Fibroblast of lung (primary cell): Measurements from ENCODE around the gene CDH5. TPM values are rescaled to one million over a fixed set of nuclear protein-coding genes. Genes with fewer than 3 reads are reported as not detected.

Source experiments
- DNase-seq, 2 donors: peaks; one replicate each; pipeline versions ENCODE4 v3.0.0 to v3.0.0-alpha.2; 2010; ENCODE audit warnings: low read depth in 2 of 2
- H2AFZ ChIP-seq: 2 replicates; pipeline ENCODE4 v1.5.1; 2012; ENCODE audit warnings: low read length, control low read depth, inconsistent platforms
- H3K27ac ChIP-seq: 2 replicates; pipeline ENCODE4 v1.5.1; 2011; ENCODE audit warnings: low read length, control low read depth; ENCODE audit not compliant: insufficient read depth
- H3K27me3 ChIP-seq: 2 replicates; pipeline ENCODE4 v1.5.1; 2011; ENCODE audit warnings: mild to moderate bottlenecking, low read length; ENCODE audit not compliant: control insufficient read depth, insufficient read depth
- H3K36me3 ChIP-seq: 2 replicates; pipeline ENCODE4 v1.5.1; 2011; ENCODE audit warnings: low read length; ENCODE audit not compliant: control insufficient read depth, insufficient read depth
- H3K4me1 ChIP-seq: 2 replicates; pipeline ENCODE4 v1.5.1; 2011; ENCODE audit warnings: low read length; ENCODE audit not compliant: control insufficient read depth, insufficient read depth; ENCODE audit errors: extremely low read depth
- H3K4me2 ChIP-seq: 2 replicates; pipeline ENCODE4 v1.5.1; 2011; ENCODE audit warnings: low read length, control low read depth; ENCODE audit not compliant: insufficient read depth; ENCODE audit errors: extremely low read depth
- H3K4me3 ChIP-seq, 4 experiments: fragments of 200-600 bp in 1 of 4; sonication (generic) in 1 of 4; replicated peaks in 1 of 4; 2 replicates each; pipeline ENCODE4 v1.5.1; 2011 to 2016; ENCODE audit warnings: low read length in 4 of 4, low read depth in 3 of 4, mild to moderate bottlenecking in 3 of 4, control low read depth in 2 of 4, inconsistent platforms in 1 of 4, mixed read lengths in 1 of 4; ENCODE audit not compliant: insufficient read depth in 1 of 4; ENCODE audit errors: control extremely low read depth in 1 of 4
- H3K79me2 ChIP-seq: 2 replicates; pipeline ENCODE4 v1.5.1; 2012; ENCODE audit warnings: mild to moderate bottlenecking, low read length, inconsistent platforms; ENCODE audit not compliant: control insufficient read depth, insufficient read depth
- H3K9ac ChIP-seq: 2 replicates; pipeline ENCODE4 v1.5.1; 2011; ENCODE audit warnings: mild to moderate bottlenecking, low read length, control low read depth; ENCODE audit not compliant: insufficient read depth
- H3K9me3 ChIP-seq: 2 replicates; pipeline ENCODE4 v1.5.1; 2012; ENCODE audit warnings: low read depth, low read length; ENCODE audit not compliant: control insufficient read depth, insufficient read depth
- H4K20me1 ChIP-seq: 2 replicates; pipeline ENCODE4 v1.5.1; 2011; ENCODE audit warnings: low read length; ENCODE audit not compliant: control insufficient read depth, insufficient read depth; ENCODE audit errors: extremely low read depth
- EZH2 ChIP-seq: IDR thresholded peaks from 2 replicates; pipeline ENCODE4 v1.5.1; 2012; ENCODE audit warnings: low read length, control low read depth, mild to moderate bottlenecking; ENCODE audit errors: missing control alignments
- polyA plus RNA-seq, 2 donors: library from polyadenylated mRNA; depleted of rRNA in 1 of 2; stranded (reverse) in 1 of 2; unstranded in 1 of 2; fragments of >200 nt; gene quantifications; 2 replicates each; pipeline ENCODE4 v1.2.1, GENCODE V29; 2011 to 2012; ENCODE audit warnings: missing spikeins in 1 of 2
- total RNA-seq: library from RNA; depleted of rRNA; stranded (reverse); fragments of >200 nt; gene quantifications from 2 replicates; pipeline ENCODE4 v1.2.1, GENCODE V29; 2014
- TF ChIP-seq, protein P1 (sequence below), 2 donors: IDR thresholded peaks in 1 of 2; conservative IDR thresholded peaks in 1 of 2; 1 replicate in 1 of 2; 2 replicates in 1 of 2; pipeline ENCODE4 v1.5.1; 2011 to 2012; ENCODE audit warnings: low read length in 2 of 2, control low read depth in 1 of 2, inconsistent platforms in 1 of 2, low read depth in 1 of 2, mild to moderate bottlenecking in 1 of 2

Gene CDH5
- total and polyA plus RNA-seq, 2 donors (not counting 1 experiment from before 2014, with no cell fraction given) = 0.02 TPM; not detected in 1

DNA sequence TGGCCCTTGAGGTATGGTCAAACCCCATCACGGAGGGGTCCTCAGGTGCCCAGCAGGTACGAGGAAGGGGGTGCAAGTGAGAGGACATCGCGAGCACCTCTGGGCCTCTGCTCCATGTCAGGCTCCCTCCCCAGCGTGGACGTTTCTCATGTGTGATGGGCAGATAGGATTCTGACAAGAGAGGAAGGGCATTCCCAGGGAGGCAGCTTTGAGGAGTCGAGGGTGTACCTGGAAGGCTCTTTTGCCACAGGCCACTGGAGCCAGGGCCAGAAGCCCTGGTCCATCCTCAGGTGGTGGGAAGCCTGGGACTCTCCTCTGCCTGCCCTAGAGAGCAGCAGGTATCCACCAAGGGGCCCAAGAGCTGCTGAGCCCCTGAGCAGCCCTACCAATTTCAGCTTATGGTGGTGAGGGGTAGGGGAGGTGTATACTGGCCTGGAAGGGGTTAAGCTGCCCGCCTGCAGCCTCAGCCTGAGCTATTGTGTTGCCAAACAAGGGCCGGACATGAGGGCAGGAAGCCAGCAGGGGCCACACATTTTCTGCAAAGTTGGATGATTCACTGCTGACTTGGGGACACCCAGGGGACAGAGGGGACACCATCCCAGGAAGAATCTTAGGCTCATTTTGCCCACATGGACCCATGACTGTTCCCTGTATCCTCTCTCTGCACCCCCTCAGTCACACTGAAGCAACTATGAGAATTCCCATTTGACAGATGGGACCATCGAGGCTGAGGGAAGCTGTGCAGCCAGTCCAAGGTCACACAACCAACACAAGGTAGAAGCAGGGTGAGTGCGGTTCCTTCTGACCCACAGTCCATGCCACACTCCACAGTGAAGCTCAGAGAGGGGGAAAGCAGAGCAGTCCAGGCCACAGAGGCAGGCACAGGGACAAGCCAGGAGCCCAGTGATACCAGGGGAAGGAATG lies 1.7 kb downstream of the CDH5 start:
- Histone ChIP-seq H3K9ac (no peak overlapping the region), H2AFZ (no peak overlapping the region), H3K27me3 (peaks cover 4% of the 10 kb centered on the region), H3K27ac (no peak overlapping the region), H3K4me3 (no peak overlapping the region), H3K79me2 (no peaks in the 10 kb centered on the region), H3K4me2 (no peak overlapping the region), H3K36me3 (no peaks in the 10 kb centered on the region), H4K20me1 (no peaks in the 10 kb centered on the region), H3K4me1 (no peaks in the 10 kb centered on the region), H3K9me3 (no peaks in the 10 kb centered on the region)
- TF ChIP-seq, protein P1, sequence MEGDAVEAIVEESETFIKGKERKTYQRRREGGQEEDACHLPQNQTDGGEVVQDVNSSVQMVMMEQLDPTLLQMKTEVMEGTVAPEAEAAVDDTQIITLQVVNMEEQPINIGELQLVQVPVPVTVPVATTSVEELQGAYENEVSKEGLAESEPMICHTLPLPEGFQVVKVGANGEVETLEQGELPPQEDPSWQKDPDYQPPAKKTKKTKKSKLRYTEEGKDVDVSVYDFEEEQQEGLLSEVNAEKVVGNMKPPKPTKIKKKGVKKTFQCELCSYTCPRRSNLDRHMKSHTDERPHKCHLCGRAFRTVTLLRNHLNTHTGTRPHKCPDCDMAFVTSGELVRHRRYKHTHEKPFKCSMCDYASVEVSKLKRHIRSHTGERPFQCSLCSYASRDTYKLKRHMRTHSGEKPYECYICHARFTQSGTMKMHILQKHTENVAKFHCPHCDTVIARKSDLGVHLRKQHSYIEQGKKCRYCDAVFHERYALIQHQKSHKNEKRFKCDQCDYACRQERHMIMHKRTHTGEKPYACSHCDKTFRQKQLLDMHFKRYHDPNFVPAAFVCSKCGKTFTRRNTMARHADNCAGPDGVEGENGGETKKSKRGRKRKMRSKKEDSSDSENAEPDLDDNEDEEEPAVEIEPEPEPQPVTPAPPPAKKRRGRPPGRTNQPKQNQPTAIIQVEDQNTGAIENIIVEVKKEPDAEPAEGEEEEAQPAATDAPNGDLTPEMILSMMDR (conservative IDR thresholded peaks at IDR 0.05 in 1 of 2, IDR thresholded peaks at IDR 0.05 in 1 of 2; ENCODE audit: low read depth in 1 of 2, low read length in 2 of 2) = no peak
- TF ChIP-seq EZH2 = no peak
- no peak for DNase-seq

DNA sequence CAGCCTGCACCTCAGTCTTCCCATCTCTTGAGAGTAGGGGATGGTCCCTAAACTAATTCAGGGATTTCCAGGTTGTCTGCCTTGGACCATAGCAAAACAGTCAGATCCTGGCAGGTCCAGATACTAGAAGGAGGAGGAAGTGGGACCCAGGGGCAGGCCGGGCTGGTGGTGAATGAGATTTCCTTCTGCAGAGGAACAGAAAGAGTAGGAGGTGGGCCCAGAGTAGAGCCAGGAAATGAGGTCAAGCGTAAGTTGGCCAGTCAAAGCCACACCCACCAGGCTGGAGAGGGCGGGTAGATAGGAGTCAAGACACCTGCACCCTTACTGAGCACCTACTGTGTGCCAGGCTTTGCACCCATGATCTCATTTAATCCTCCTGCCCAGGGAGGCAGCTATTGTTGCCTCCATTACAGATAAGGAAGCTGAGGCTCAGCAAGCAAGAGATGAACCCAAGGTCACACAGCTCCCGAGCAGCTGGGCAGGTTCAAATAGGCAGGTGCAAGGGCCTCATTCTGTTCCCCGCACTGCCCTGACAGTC lies 2.6 kb downstream of the CDH5 start:
- H3K79me2 ChIP-seq = no peaks in the 10 kb centered on the region
- no peak overlapping the region for H3K27ac ChIP-seq
- no peaks in the 10 kb centered on the region for H3K4me1 ChIP-seq
- H3K36me3 ChIP-seq = no peaks in the 10 kb centered on the region
- TF ChIP-seq, protein P1 (conservative IDR thresholded peaks at IDR 0.05 in 1 of 2, IDR thresholded peaks at IDR 0.05 in 1 of 2; ENCODE audit: low read depth in 1 of 2, low read length in 2 of 2) = no peak
- TF ChIP-seq EZH2 = no peak
- H3K9ac ChIP-seq = no peak overlapping the region
- H3K4me2 ChIP-seq = no peak overlapping the region
- H4K20me1 ChIP-seq = no peaks in the 10 kb centered on the region
- H3K9me3 ChIP-seq = no peaks in the 10 kb centered on the region
- H2AFZ ChIP-seq = no peak overlapping the region
- H3K27me3 ChIP-seq = peaks cover 4% of the 10 kb centered on the region
- no peak for DNase-seq
- no peak overlapping the region for H3K4me3 ChIP-seq

DNA sequence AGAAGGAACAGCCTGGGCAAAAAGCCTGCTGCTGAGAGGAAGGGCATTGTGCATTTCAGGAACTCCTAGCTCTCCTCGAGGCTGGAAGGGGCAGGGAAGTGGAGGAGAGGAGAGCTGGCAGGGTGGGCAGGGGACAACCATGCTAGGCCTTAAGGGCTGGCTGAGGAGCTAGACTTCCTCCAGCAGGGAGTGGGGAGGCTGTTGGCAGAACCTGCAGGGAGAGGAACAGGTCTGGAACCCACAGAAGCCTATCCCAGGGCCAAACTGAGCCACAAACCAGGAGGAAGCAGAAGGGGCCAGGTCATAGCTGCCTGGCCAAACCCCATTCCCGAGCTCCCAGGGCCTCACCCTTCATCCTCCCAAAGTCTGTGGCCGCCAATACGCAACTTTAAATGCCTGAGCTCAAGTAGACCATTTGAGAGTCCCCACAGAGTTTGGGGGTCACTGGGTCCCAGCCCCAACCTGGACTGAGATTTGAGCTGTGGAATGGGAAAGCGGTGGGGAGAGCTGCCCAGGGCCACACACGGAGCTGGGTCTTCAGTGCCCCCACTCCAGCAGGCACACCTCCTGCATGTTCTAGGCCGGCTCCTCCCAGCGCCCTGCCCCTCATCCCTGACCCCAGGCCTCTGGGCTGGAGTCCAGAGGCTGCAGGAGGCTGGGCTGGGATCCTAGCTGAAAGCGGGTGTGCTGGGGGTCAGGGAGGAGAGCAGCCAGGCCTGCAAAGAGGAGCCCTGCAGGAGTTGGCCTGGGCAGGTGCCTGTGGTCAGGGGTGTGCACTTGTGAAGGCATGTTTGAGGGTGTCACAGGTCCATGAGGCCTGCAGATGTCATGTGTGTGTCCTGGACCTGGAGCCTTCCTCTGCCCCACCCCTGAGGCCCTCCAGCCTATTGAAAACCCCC lies 4.5 kb downstream of the CDH5 start:
- TF ChIP-seq EZH2 = no peak
- TF ChIP-seq, protein P1 (conservative IDR thresholded peaks at IDR 0.05 in 1 of 2, IDR thresholded peaks at IDR 0.05 in 1 of 2; ENCODE audit: low read depth in 1 of 2, low read length in 2 of 2) = no peak
- H3K9ac ChIP-seq = no peak overlapping the region
- H3K9me3 ChIP-seq = no peaks in the 10 kb centered on the region
- no peaks in the 10 kb centered on the region for H4K20me1 ChIP-seq
- DNase-seq = no peak
- H3K4me1 ChIP-seq = no peaks in the 10 kb centered on the region
- no peaks in the 10 kb centered on the region for H3K36me3 ChIP-seq
- no peaks in the 10 kb centered on the region for H3K79me2 ChIP-seq
- no peak overlapping the region for H3K4me2 ChIP-seq
- no peak overlapping the region for H3K27ac ChIP-seq
- no peak overlapping the region for H2AFZ ChIP-seq
- no peak overlapping the region for H3K4me3 ChIP-seq
- H3K27me3 ChIP-seq = no peaks in the 10 kb centered on the region
